Stimulated activated CD8-positive, alpha-beta memory T cell treated with anti-CD3 and anti-CD28 coated beads, Interleukin-15, amount 100 ng/mL, for 48 hours (primary cell): ENCODE results near the gene TNF.

Experiments
- DNase-seq, 2 donors: peaks; one replicate each; pipeline ENCODE4 v3.0.0-alpha.2; 2020; ENCODE audit warnings: low read depth in 2 of 2

TNF gene

DNA sequence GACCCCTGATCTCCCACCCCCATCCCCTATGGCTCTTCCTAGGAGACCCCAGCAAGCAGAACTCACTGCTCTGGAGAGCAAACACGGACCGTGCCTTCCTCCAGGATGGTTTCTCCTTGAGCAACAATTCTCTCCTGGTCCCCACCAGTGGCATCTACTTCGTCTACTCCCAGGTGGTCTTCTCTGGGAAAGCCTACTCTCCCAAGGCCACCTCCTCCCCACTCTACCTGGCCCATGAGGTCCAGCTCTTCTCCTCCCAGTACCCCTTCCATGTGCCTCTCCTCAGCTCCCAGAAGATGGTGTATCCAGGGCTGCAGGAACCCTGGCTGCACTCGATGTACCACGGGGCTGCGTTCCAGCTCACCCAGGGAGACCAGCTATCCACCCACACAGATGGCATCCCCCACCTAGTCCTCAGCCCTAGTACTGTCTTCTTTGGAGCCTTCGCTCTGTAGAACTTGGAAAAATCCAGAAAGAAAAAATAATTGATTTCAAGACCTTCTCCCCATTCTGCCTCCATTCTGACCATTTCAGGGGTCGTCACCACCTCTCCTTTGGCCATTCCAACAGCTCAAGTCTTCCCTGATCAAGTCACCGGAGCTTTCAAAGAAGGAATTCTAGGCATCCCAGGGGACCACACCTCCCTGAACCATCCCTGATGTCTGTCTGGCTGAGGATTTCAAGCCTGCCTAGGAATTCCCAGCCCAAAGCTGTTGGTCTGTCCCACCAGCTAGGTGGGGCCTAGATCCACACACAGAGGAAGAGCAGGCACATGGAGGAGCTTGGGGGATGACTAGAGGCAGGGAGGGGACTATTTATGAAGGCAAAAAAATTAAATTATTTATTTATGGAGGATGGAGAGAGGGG, 1.9 kb upstream of the TNF start:
- no peak for DNase-seq

DNA sequence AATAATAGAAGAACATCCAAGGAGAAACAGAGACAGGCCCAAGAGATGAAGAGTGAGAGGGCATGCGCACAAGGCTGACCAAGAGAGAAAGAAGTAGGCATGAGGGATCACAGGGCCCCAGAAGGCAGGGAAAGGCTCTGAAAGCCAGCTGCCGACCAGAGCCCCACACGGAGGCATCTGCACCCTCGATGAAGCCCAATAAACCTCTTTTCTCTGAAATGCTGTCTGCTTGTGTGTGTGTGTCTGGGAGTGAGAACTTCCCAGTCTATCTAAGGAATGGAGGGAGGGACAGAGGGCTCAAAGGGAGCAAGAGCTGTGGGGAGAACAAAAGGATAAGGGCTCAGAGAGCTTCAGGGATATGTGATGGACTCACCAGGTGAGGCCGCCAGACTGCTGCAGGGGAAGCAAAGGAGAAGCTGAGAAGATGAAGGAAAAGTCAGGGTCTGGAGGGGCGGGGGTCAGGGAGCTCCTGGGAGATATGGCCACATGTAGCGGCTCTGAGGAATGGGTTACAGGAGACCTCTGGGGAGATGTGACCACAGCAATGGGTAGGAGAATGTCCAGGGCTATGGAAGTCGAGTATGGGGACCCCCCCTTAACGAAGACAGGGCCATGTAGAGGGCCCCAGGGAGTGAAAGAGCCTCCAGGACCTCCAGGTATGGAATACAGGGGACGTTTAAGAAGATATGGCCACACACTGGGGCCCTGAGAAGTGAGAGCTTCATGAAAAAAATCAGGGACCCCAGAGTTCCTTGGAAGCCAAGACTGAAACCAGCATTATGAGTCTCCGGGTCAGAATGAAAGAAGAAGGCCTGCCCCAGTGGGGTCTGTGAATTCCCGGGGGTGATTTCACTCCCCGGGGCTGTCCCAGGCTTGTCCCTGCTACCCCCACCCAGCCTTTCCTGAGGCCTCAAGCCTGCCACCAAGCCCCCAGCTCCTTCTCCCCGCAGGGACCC, 981 bp upstream of the TNF start:
- no peak for DNase-seq

DNA sequence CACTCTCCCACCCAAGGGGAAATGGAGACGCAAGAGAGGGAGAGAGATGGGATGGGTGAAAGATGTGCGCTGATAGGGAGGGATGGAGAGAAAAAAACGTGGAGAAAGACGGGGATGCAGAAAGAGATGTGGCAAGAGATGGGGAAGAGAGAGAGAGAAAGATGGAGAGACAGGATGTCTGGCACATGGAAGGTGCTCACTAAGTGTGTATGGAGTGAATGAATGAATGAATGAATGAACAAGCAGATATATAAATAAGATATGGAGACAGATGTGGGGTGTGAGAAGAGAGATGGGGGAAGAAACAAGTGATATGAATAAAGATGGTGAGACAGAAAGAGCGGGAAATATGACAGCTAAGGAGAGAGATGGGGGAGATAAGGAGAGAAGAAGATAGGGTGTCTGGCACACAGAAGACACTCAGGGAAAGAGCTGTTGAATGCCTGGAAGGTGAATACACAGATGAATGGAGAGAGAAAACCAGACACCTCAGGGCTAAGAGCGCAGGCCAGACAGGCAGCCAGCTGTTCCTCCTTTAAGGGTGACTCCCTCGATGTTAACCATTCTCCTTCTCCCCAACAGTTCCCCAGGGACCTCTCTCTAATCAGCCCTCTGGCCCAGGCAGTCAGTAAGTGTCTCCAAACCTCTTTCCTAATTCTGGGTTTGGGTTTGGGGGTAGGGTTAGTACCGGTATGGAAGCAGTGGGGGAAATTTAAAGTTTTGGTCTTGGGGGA, 754 bp downstream of the TNF start:
- DNase-seq = no peak

DNA sequence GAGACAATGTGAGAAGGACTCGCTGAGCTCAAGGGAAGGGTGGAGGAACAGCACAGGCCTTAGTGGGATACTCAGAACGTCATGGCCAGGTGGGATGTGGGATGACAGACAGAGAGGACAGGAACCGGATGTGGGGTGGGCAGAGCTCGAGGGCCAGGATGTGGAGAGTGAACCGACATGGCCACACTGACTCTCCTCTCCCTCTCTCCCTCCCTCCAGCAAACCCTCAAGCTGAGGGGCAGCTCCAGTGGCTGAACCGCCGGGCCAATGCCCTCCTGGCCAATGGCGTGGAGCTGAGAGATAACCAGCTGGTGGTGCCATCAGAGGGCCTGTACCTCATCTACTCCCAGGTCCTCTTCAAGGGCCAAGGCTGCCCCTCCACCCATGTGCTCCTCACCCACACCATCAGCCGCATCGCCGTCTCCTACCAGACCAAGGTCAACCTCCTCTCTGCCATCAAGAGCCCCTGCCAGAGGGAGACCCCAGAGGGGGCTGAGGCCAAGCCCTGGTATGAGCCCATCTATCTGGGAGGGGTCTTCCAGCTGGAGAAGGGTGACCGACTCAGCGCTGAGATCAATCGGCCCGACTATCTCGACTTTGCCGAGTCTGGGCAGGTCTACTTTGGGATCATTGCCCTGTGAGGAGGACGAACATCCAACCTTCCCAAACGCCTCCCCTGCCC, 1.7 kb downstream of the TNF start:
- DNase-seq = no peak

DNA sequence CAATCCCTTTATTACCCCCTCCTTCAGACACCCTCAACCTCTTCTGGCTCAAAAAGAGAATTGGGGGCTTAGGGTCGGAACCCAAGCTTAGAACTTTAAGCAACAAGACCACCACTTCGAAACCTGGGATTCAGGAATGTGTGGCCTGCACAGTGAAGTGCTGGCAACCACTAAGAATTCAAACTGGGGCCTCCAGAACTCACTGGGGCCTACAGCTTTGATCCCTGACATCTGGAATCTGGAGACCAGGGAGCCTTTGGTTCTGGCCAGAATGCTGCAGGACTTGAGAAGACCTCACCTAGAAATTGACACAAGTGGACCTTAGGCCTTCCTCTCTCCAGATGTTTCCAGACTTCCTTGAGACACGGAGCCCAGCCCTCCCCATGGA, 2.2 kb downstream of the TNF start:
- DNase-seq = no peak

DNA sequence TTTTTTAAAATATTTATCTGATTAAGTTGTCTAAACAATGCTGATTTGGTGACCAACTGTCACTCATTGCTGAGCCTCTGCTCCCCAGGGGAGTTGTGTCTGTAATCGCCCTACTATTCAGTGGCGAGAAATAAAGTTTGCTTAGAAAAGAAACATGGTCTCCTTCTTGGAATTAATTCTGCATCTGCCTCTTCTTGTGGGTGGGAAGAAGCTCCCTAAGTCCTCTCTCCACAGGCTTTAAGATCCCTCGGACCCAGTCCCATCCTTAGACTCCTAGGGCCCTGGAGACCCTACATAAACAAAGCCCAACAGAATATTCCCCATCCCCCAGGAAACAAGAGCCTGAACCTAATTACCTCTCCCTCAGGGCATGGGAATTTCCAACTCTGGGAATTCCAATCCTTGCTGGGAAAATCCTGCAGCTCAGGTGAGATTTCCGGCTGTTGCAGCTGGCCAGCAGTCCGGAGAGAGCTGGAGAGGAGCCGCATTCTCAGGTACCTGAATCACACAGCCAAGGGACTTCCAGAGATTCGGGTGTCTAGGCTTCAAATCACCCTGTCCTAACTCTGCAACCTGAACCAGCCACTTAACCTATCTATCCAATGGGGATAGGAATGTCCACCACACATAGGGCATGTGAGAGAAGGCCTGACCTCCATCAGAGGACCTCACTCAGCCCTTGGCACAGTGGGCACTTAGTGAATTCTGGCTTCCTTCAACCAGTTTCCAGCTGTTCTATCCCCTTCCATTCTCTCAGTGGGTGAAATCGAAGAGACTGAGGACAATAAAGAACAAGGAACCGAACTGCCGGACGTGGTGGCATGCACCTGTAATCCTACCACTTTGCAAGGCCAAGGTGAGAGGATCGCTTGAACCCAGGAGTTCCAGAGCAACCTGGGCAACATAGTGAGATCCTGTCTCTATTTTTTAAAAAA, 3.1 kb downstream of the TNF start:
- DNase-seq = no peak

DNA sequence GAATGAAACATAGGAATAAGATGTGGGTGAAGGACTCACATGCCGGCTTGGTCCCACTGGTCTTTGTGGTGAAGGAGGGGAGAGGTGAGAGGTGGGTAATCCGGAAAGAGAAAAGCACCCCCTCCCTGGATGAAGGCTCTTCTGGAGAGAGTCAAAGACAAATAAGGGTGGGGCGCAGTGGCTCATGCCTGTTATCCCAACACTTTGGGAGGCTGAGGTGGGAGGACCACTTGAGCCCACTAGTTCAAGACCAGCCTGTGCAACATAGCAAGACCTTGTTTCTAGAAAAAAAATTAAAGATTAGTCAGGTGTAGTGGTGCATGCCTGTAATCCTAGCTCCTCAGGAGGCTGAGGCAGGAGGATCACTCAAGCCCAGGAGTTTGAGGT, 3.7 kb downstream of the TNF start:
- DNase-seq = no peak

DNA sequence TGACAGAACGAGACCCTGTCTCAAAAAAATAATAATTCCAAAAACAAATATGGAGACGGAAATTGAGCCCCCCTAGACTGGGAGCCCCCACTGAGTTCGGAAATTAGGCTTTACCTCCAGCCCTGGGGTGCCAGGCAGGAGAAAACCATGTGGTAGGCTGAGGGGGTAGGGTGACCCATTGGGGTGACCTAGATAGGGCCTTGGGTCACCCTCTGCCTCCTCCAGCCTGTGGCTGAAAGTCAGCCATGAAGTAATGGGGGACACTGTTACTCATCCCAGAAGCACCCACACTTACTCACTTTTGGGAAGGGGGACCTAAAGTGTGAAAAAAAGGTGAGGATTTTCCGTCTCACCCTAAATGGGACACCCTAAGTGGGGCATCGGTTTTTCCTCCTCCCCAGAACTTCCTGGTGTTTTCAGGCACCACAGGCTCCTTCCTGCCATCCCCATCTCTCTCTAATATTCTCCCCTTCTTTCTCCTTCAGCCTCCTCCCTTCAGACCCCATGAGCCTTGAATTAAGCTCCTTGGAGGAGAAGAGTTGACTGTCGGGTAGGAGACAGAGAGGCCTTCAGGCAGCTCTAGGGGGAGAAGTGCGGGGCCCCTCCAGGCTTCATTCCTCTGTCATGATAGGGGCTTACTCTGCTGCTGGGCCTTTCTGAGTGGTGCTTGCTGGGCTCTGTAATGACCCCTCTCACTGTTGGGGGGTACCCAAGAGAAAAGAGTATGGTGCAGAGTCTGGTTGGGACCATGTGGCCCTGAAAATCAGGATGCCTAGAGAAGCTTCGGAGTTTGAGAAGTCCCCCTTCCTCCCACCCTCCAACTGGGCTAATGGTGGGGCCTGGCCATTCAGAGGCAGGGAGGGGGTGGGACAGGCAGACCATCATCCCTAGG, 4.4 kb downstream of the TNF start:
- DNase-seq = no peak

DNA sequence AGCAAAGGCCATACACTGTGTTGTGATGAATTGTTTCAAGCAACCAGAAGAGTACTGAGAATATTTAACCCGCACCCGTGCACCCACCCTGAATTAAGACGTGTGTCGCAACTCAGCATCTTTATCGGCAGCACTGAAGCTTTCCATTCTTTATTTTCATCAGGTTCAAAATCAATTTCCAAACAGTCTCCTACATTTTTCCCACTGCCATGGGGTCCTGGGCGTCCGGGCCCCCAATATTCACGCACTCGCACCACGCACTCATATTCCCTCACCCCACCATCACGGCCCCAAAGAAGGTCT, 5.0 kb downstream of the TNF start:
- DNase-seq = no peak

DNA sequence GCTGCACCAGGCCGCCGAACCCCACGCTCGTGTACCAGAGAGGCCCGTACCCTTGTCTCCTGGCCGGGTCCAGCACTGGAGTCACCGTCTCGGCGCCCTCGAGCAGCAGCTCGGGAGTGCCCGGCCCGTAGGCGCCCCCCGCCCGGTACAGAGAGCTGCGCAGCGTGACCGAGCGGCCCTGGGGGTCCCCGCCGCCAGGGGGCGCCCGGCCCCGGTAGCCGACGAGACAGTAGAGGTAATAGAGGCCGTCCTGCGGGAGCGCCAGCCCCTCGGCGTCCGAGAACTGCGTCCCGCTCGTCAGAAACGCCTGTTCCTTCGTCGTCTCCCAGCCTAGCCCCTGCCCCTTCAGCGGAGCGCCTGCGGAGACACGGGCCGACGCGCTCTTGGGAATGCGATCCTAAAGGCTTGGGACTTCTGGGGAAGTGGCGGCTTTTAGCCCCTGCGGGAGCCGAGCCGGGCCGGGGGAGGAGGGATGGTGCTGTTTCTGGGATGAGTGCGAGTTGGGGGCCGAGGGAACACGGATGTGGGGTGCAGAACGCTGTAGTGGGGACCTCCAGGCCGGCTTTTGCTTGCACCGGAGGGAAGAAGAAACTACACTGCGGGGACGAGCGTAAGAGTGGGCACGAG, 5.6 kb downstream of the TNF start:
- peak; percentile 86 to 88 for DNase-seq

DNA sequence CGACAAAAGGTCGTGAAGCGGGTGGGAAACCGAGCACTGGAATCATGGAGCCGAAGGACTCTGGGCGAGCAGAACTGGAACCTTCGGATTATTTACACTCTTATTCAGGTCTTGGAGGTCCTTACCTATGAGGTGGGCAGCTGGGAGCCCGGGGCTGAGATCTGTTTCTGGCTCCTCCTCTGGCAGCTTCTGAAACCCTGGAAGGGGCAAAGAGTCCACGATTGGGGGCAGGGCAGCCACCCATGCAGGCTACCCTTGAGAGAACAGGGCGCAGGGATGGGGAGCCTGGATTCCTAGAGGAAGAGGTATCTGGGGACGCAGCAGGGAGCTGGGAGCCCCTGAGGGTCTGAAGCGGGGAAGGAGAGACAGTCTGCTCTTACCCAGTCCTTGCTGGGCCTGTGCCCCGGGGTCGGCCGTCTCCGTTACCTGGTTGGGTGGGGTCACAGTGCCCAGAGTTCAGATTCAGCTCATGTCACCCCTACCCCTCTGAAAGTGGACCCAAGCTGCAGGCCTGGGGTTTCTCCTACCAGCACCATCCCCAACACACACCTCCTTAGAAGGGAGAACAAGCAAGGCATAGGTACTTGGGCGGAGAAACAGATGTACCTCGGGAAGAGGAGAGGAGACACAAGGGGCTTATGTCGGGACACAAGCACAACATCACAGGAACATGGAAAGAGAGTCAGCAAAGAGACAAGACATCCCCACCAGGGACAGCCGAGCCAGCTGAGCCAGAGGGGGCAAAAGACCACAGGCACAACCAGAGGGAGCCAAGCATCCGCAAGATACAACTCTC, 6.3 kb downstream of the TNF start:
- no peak for DNase-seq

DNA sequence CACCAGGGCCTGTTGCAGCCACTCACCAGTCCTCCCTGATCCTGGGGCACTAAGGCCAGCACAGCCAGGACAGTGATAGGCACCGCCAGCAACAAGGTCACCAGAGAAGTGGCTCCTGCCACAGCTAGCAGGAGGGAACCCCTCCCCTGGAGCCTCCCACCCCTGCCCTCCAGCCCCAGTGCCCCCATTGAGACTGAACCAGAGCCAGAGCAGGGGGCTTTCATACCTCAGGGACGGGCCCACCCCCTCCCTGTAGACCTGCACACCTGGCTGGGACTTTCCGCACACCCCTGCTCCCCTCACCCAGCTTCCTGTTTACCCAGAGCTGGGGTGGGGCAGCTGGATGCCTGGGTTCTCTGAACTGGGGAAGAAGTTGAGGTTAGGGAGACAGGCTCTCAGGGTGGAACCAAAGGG, 6.9 kb downstream of the TNF start, which contains the start of gene LTB:
Gene LTB, minus strand, starts transcription at position 195 of the 414 bp plus-strand sequence. Its CDS starts 7 bp downstream, at position 188.
- DNase-seq = no peak

DNA sequence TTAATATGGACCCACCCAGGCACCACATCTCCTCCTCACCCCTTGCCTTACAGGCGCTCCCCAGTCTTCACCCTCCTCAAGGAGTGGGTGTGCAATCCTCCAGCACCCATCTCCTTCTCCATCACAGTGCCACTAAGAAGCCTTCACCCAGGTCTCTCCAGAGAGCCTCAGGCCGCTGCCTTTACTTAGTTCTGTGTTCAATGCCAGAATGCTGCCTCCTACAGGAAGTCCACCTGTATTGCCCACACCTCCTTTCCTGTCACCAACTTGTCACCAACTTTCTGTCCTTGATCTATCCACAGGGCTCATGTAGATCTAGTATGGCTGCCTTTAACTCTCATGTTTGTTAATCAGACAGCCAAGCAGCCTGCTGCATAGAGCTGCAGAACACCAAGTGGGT, 10.1 kb downstream of the TNF start:
- DNase-seq = no peak

DNA sequence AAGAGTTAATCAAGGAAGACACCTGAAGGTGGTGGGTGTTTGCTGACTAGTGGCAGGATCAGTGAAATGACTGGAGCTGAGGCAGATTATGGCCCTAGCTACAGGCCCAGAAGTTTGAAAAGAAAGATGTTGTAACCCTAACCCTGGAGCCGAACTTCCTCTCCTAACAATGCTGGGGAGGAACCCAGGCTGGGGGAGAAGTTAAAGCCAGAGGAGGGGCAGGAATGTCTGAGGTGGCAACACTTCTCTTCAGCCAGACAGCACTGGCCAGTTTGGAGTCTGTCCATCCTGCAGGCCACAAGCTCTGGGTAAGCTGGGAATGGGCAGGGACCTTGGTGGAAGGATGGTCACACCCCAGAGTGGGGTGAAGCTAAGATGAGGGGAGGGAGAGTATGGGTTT, 10.6 kb downstream of the TNF start, which contains the start of gene LST1:
Gene LST1, plus strand, starts transcription at position 270 of the 400 bp plus-strand sequence. CDS start 1,023 bp downstream, outside the sequence.
- DNase-seq = no peak

DNA sequence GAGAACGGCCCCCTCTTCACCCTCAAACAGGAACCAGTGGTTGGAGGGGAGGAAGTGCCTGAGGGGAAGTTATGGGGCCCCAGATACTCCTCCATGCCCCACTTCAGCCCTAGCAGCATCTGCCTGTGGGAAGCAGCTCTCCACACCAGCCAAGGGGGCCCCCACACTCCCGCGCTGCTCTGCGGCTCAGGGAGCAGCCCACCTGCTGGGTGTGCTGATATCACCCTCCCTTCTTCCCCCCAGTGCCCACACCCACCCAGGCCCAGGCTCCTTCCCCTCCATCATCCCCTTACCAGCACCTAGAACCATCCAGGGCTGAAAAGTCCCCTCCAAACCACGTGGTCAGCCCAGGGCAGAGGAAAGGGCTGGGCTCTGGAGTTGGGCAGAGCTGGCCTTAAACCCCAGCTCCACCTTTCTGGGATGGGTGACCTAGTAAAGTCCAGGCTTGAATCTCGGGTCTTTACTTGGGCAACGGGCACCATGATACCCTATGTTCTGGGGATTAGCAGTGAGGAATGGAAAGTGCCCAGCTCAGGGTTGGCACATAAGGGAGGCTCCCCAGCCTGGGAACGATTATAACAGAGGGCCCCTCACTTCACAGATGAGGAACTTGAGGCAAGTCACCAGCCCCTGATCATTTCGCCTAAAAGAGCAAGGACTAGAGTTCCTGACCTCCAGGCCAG, 11.4 kb downstream of the TNF start:
- no peak for DNase-seq

DNA sequence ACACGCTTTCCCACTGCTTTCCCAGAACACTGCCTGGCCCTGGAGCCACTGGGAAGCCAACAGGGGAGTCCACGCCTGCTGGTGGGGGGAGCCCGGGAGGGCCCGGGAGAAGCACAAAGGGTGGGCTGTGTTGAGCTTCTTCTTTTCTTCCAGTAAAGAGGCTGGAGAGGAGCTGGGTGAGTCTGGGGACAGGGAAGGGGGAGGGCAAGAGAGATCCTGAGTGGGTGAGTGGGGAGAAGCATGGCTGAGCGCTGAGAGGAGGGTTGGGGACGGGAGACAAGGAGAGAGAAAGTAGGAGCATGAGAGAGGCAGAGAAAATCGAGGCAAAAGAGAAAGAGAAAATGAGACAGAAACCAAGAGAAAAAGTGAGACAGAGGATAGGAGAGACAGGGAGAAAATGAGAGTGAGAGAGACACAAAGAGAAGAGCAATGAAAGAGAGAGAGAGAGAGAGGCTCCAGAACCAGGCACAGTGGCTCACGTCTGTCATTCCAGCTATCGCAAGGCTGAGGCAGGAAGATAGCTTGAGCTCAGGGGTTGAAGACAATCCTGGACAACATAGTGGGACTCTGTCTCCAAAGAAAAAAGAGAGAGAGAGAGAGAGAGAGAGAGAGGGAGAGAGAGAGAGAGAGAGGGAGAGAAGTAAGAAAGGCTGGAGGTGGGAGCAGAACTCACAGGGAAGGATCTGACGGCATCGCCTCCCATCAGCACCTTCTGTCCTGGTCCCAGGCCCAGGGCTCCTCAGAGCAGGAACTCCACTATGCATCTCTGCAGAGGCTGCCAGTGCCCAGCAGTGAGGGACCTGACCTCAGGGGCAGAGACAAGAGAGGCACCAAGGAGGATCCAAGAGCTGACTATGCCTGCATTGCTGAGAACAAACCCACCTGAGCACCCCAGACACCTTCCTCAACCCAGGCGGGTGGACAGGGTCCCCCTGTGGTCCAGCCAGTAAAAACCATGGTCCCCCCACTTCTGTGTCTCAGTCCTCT, 12.7 kb downstream of the TNF start:
- no peak for DNase-seq
